Right lobe of liver (tissue), 6 donors: Measurements from ENCODE around the gene SEMA3A. TPM values are rescaled to one million over a fixed set of nuclear protein-coding genes. Genes with fewer than 3 reads are reported as not detected.

Experiments
- ATAC-seq, 4 donors: fragments of 200-7000 bp; cut with Tn5 transposase; one replicate each; pipeline ENCODE4 v1.9.1; 2020; ENCODE audit warnings: mild to moderate bottlenecking in 4 of 4, moderate library complexity in 4 of 4
- DNase-seq, 3 donors: peaks; one replicate each; pipeline ENCODE4 v3.0.0-alpha.2; 2020
- H3K27ac ChIP-seq, 3 donors: fragments of 200-600 bp; one replicate each; pipeline ENCODE4 v1.8.0; 2022
- H3K27me3 ChIP-seq, 2 donors: fragments of 200-600 bp; one replicate each; pipeline ENCODE4 v1.8.0; 2022
- H3K36me3 ChIP-seq, 4 donors: fragments of 200-600 bp; sonication (generic) in 1 of 4; one replicate each; pipeline versions ENCODE4 v1.5.1 to v1.8.0; 2017 to 2022; ENCODE audit warnings: control low read depth in 1 of 4
- H3K4me1 ChIP-seq, 4 donors: fragments of 200-600 bp; sonication (generic) in 1 of 4; one replicate each; pipeline versions ENCODE4 v1.5.1 to v1.8.0; 2017 to 2022; ENCODE audit warnings: control low read depth in 1 of 4
- H3K4me3 ChIP-seq, 3 donors: fragments of 200-600 bp; one replicate each; pipeline ENCODE4 v1.8.0; 2022
- H3K9me3 ChIP-seq, 4 donors: fragments of 200-600 bp; sonication (generic) in 1 of 4; one replicate each; pipeline versions ENCODE4 v1.5.1 to v1.8.0; 2017 to 2022; ENCODE audit warnings: control low read depth in 1 of 4
- POLR2A ChIP-seq: fragments of 450-650 bp; IDR thresholded peaks from one replicate; pipeline ENCODE4 v1.6.1; 2017; ENCODE audit warnings: antibody characterized with exemption, mild to moderate bottlenecking
- WGBS: methylation state at CpG from one replicate; pipeline ENCODE4 v1.1.6; 2018; ENCODE audit warnings: low coverage, low lambda C conversion rate; ENCODE audit not compliant: insufficient coverage; ENCODE audit errors: missing lambda C conversion rate; 5-methylcytosine and 5-hydroxymethylcytosine counted together
- intact Hi-C, 2 donors: fragments of 100-400 bp; cut with DNase I; formaldehyde crosslinking; loops; one replicate each; pipeline versions ENCODE4 v1.11.2 to v1.14.1; 2022
- total RNA-seq, 6 experiments: library from RNA; depleted of rRNA in 2 of 6; stranded (reverse); fragments of >200 nt in 2 of 6; fragmentation: NEBNext Ultra II Directional in 3 of 6; extraction: Animal tissue kit (Norgen Biotek cat#: 25700) in 3 of 6; gene quantifications; one replicate each; pipeline versions ENCODE4 v1.1.0 to v1.2.4, GENCODE V29; 2016 to 2023
- TF ChIP-seq, protein P1 (sequence below), 4 donors: fragments of 200-600 bp in 3 of 4; fragments of 450-650 bp in 1 of 4; IDR thresholded peaks; one replicate each; pipeline versions ENCODE4 v1.5.1 to v1.8.0; 2016 to 2022; ENCODE audit warnings: antibody characterized with exemption in 4 of 4, mild to moderate bottlenecking in 2 of 4
- donor health status: DM: no; HTN: yes; CAD: no.
- donor health status: DM: no; HTN: no; CAD: no.
- donor health status: DM: no; HTN: no; CAD: no.
- donor health status: DM: no; HTN: yes; CAD: no.
- donor health status: DM: no; HTN: yes; CAD: no.

Gene SEMA3A
- total RNA-seq, 6 experiments from 2014 or later: 0.12 to 0.57 (median 0.29) TPM; not detected in 1

DNA sequence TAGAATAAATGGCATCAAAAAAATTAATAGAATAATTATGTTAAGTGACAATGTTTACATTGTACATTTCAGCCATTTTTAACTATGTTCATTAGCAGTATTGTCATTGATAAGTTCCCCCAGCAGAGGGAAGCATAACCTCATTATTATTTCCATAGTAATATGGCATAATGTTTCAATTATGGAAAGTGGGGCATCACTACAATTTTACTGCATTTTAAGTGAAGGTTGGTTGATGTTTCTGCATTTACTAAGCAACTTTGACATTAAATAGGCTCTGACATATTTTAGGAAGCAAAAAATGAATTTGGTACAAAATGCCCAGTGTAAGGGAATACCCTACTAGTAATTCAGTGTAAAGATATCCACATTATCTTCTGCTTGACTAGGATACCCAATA, 218.3 kb downstream of the SEMA3A start:
- Histone ChIP-seq H3K9me3 (no peaks in the 10 kb centered on the region), H3K27me3 (no peaks in the 10 kb centered on the region), H3K4me1 (no peaks in the 10 kb centered on the region), H3K36me3 (no peaks in the 10 kb centered on the region), H3K4me3 (no peak overlapping the region), H3K27ac (no peak overlapping the region)
- intact Hi-C loops: no loop called here
- DNase-seq (no peak), ATAC-seq (peak; percentile 42 to 72 (median 53))
- TF ChIP-seq, protein P1, sequence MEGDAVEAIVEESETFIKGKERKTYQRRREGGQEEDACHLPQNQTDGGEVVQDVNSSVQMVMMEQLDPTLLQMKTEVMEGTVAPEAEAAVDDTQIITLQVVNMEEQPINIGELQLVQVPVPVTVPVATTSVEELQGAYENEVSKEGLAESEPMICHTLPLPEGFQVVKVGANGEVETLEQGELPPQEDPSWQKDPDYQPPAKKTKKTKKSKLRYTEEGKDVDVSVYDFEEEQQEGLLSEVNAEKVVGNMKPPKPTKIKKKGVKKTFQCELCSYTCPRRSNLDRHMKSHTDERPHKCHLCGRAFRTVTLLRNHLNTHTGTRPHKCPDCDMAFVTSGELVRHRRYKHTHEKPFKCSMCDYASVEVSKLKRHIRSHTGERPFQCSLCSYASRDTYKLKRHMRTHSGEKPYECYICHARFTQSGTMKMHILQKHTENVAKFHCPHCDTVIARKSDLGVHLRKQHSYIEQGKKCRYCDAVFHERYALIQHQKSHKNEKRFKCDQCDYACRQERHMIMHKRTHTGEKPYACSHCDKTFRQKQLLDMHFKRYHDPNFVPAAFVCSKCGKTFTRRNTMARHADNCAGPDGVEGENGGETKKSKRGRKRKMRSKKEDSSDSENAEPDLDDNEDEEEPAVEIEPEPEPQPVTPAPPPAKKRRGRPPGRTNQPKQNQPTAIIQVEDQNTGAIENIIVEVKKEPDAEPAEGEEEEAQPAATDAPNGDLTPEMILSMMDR (IDR thresholded peaks at IDR 0.05): peak; percentile 55 to 67 (median 58)
- no peak for TF ChIP-seq POLR2A

DNA sequence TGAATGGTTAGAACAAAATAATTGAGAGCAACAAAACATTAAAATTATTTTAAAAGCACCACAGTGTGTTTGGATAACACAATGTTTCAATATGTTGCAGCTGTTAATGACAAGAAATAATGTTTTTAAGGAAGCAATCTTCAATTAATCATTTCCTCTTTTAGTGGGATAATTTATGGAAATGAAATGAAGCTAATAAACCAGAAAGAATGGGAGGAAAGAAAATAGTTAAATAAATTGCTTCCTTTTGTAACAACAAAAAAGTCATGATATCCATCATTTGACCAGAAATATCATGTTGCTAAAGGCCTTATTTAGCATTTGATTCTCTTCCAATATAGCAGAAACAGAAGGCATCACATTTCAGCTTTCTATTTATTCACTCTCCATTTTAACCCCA, 224.5 kb downstream of the SEMA3A start:
- no peak overlapping the region for H3K4me3 ChIP-seq
- no peak for TF ChIP-seq POLR2A
- TF ChIP-seq, protein P1 (IDR thresholded peaks at IDR 0.05): no peak
- intact Hi-C loops: no loop called here
- ATAC-seq (no peak), DNase-seq (no peak)
- no peaks in the 10 kb centered on the region for H3K27me3 ChIP-seq
- no peaks in the 10 kb centered on the region for H3K36me3 ChIP-seq
- H3K4me1 ChIP-seq: no peaks in the 10 kb centered on the region
- no peaks in the 10 kb centered on the region for H3K9me3 ChIP-seq
- H3K27ac ChIP-seq: no peak overlapping the region

DNA sequence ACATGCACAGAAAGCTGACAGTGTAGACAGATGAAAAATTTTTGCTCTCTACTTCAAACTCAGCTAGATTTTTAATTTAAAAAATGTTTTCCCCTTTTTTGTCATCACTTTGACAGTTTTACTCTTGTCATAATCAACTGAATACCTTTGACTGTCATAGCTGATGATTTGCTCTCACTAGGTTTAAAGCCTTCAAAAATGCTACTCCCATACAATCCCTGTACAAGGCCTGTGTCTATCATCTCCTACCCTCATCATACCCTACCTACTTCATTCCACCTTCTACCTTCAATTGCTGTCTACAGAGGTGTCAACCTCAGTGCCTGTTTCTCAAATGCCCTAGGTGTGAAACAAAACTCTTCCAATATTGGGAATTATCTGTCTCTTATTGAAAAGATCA, 230.3 kb downstream of the SEMA3A start:
- Histone ChIP-seq H3K9me3 (no peaks in the 10 kb centered on the region), H3K27ac (no peak overlapping the region), H3K36me3 (no peaks in the 10 kb centered on the region), H3K27me3 (no peaks in the 10 kb centered on the region), H3K4me1 (no peaks in the 10 kb centered on the region), H3K4me3 (no peak overlapping the region)
- no peak for DNase-seq
- no peak for TF ChIP-seq POLR2A
- TF ChIP-seq, protein P1 (IDR thresholded peaks at IDR 0.05): no peak
- intact Hi-C loops: no loop called here
- no peak for ATAC-seq

DNA sequence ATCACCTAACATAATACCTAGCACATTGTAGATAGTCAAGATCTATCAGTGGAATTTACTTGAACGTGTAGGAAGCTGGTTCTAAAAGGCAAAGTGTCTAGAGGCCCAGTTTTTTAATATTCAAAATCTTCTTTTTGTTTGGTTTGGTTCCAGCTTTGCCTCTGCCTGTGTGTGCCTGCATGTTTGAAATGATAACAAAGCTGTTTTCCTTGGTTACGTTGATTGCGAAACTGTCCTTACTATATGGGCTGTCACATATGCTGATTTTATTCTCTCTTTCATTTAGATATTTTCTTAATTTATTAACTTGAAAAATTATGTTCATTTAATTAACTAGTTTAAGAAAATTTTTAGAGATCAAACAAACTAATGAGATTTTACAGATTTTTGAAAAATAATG, 237.3 kb downstream of the SEMA3A start:
- no peak overlapping the region for H3K27ac ChIP-seq
- no peaks in the 10 kb centered on the region for H3K9me3 ChIP-seq
- DNase-seq: no peak
- 34% methylated on average over 3 of the region's 3 CpGs for WGBS
- intact Hi-C loops: no loop called here
- H3K4me1 ChIP-seq: no peaks in the 10 kb centered on the region
- no peak for ATAC-seq
- TF ChIP-seq POLR2A: no peak
- TF ChIP-seq, protein P1 (IDR thresholded peaks at IDR 0.05): no peak
- no peaks in the 10 kb centered on the region for H3K36me3 ChIP-seq
- no peak overlapping the region for H3K4me3 ChIP-seq
- no peaks in the 10 kb centered on the region for H3K27me3 ChIP-seq

DNA sequence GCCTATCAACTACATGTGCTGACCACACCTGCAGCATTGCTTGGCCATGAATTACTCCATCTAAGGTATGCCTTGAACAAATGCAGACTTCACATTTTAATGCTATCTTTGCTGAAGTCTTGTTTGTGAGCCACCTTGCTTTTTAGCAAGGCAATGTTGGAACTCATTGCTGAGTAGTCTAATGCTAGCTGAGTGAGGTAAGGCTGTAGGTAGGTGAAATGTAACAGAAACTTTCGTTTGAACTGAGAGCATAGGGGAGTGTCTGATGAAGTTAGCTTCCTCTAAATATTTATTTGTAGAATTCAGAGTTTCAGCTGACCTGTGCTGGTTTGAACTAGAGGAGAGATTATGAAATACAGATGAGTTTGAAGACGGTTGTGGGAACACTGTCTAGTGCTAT, 238.5 kb downstream of the SEMA3A start:
- H3K4me3 ChIP-seq: no peak overlapping the region
- DNase-seq (no peak), ATAC-seq (no peak)
- H3K36me3 ChIP-seq: no peaks in the 10 kb centered on the region
- no peaks in the 10 kb centered on the region for H3K9me3 ChIP-seq
- 29% methylated on average over 2 of the region's 2 CpGs for WGBS
- no peaks in the 10 kb centered on the region for H3K4me1 ChIP-seq
- H3K27me3 ChIP-seq: no peaks in the 10 kb centered on the region
- H3K27ac ChIP-seq: no peak overlapping the region
- TF ChIP-seq POLR2A: no peak
- TF ChIP-seq, protein P1 (IDR thresholded peaks at IDR 0.05): no peak
- intact Hi-C loops: no loop called here
